ENCODE results near the gene TBX18.

TBX18 gene

GRCh38 chr6:84772428-84773132 is 8.2 kb upstream of the TBX18 start:
- DNase-seq = no peak

DNA sequence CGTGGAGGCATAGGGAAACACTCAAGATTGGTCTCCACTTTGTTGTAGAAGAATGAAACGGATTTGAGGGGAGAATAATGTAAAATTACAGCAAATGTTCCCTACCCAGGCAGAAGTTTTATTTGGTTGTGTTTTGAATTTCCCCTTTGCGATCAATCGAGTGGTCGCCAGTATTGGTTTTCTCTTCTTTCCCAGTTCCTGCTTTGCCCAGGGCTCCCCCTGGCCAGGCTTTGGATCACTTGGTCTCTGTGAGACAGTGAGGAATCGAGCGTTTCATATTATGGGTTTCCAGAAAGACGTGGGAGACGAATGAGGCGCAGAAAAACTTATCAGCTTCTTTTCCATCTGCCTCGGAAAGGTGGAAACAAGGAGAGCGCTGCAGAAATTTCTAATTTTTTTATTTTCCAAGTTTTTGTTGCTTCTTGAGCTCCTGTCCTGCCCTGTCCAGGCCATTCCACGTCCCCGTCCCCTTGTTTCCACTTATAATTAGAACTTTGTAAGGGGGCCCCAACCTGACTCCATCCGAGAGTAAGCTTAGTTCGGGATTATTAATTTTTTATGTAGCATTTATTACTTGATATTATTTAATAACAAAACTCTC is 7.5 kb upstream of the TBX18 start:
- no peak for DNase-seq

GRCh38 chr6:84771125-84771755 is 6.8 kb upstream of the TBX18 start:
- no peak for DNase-seq

DNA sequence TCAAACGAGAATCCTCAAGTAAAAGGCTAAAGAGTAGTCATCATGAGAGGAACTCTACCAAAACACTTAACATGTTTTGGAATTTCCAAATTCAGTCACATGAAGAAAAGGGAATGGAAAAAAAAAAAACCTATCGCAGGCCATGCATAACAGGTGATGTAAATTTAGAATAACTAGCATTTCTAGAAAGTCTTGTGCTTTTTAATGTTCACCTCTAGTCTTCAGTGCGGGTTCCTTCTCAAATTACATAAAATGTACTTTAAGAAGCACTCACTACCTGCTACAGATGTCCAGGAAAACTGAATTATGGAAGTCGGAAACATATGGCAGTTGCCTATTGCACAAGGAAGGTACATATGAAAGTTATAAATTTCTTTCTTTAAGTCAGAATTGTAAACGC is 6.1 kb upstream of the TBX18 start:
- DNase-seq = no peak

DNA sequence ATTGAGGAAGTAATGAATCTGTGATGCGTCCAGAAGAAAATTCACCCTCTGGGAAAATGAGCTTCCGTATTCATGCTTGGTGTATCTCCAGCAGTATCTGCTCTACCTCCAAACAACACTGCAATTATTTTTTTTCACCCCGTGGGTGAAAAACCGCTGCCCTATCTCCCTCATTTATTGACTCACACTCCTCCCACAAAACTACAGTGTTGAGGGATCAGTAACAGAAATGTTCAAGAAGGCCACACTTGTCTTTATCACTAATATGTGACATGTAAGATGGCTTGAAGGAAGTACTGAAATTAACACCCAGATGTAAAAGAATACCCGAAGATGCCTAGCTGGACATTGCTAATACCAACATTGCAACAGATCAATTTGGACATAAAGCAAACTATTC is 4.9 kb upstream of the TBX18 start:
- DNase-seq = no peak

DNA sequence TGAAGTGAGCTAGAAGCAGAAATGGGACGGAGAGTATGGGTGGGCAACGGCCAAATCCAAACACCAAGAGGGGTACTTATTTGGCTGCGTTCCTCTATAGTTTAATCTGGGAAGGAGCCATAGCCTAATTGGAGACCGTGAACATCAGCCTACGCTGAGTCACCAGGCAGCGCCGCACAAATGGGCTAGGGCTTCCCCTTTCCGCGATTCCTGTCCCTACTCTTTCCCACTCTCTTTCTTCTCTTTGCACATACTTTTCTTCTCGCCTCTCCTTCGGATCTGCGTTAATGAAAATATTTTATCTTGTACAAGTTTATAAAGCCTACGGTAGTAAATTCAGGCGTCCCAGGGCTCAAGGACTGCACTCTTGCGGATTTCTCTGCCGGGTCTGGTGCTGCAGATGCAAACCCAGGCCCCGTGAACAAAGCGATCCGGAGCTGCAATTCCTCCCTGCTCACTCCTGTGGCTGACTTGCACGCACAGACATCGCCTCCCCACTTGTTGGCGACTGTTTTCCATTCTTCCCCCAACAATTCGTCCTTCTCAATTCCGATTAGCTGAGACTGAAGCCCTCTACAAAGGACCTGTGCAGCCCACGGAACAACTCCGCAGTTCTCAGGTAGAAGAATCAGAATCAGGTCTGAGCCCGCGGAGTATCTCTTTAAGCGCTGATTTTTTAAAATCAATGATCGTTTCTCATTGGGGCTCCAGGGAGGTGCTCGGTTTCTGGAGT is 4.2 kb upstream of the TBX18 start:
- no peak for DNase-seq

DNA sequence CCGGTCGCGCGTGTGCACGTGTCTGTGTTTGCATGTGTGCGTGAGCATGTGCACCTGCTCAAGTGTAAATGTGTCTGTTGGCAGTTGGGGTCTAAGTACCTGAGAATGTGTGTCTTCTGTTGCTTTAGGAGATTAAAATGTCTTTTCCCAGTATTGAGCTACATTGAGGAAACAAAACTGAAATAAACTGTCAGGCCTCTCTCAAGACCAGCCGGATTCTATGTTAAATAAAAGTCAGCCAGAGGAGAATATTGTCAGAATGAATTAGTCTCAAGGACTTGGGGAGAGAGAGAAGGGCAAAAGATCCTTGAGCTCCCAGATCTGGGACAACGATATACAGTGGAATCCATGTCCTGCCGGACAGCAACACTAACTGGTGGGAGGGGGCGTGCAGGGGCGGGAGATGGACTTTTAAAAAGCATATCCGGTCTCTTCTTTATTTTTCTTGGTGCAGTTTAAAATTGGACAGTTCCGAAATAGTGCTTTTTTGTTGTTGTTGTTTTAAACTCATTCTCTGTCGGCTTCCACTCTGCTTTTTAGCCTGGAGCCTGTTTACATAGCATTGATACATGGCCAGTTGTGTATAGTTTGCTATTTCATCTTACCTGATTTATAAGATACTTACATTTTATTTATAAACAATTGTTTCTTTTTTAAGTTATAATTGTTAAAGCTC is 3.3 kb upstream of the TBX18 start:
- DNase-seq = no peak

GRCh38 chr6:84766799-84767525 is 2.6 kb upstream of the TBX18 start:
- no peak for DNase-seq

- DNase-seq = no peak
Observed at GRCh38 chr6:84766118-84766798, 1.9 kb upstream of the TBX18 start.

- DNase-seq = no peak
Observed at GRCh38 chr6:84763886-84764331, 489 bp downstream of the TBX18 start.

DNA sequence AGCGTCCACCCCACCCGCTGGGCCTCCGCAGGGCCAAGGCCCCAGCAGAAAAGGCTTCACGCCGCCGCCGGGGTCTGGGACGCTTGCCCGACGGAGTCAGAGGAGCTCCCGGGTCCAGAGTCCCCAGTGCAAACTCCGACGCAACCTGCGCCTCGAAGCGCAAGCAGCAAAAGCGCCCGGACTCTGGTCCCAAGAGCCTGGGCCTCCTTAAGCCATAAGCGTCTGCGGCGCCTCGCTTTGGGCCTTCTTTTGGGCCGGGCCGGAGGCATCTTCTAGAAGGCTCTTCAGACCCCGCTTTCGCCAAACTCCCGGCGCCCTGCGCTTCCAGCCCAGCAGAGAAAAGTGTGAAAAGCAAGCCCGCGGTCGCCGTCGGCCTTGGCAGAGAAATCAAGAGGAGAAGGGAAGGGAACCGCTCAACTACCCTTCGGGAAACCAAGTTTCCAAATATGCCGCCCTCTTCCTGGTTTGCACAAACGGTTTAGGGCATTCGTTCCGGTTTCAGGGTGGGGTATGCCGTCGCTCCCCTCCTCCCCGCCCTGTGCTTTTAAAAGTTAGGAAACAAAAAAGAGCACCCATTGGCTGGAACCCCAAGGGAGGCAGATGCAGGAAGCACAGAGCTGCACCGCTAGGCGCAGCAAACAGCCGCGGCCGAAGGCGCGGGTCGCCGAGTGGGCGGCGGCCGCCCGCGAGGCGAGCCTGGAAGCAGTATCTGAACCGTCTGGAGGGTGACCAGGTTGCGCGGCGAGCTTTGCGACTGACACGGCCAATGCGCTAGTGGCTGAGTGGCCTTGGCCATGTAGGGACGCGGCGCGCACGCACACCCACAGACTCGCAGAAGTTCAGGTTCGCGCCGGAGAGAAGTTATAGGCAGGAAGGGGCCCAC is 1.2 kb downstream of the TBX18 start:
- DNase-seq = peak; percentile 9

GRCh38 chr6:84762220-84763002 is 2.0 kb downstream of the TBX18 start:
- peak; percentile 4 for DNase-seq

GRCh38 chr6:84758486-84758885 is 5.9 kb downstream of the TBX18 start:
- DNase-seq = no peak

- DNase-seq = no peak
Observed at GRCh38 chr6:84756877-84757276, 7.5 kb downstream of the TBX18 start.

- no peak for DNase-seq
Observed at GRCh38 chr6:84756466-84756865, 7.9 kb downstream of the TBX18 start.

DNA sequence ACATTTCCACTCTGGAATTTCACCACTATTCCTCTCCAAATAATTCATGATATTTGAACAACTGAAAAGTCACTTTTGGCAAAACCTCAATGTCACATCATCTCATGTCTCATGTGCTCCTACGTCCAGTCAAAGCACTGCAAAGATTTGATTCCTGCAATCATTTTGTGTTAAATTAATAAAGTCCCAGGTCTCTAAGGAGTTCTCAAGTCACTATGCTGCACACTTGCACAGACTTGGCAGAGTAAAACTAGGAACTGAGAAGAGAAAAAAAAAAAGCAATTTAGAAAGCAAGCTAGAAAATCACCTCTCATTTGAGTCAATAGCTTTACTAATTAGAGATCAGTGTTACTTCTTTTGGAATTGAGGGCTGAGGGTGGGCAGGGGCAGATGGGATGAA is 11.2 kb downstream of the TBX18 start:
- DNase-seq = no peak

DNA sequence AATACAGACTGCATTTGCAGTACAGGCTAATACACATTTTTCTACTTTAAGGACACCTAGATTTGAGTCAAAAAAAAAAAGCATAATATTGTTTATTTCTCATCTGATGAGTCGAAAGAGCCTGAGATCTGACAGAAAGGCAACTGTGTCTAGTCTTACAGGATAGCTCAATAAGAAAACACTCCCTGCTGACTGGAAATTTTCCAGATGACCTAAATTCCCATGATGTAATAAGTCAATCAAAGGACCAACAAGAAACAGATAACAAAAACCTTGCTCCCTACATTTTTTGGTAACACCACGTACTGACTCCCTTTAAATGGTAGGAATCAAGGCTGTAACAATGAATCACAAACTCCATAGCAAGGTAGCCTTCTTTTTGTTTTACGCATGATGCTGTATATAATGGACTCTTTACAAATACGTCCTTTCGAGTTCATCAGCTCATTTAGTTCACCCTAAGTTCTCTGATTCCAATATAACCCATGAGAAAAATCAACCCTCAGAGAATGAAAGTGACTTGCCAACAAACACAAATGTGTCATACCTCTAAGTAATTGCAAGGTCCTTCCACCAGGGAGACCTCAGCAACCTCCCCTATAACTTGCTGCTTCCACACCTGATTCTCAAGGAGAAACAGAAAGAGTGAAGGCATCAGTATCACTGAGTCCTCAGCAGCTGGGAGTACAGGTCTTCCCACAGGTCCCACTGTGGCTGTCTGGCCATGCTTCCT is 12.1 kb downstream of the TBX18 start:
- no peak for DNase-seq

DNA sequence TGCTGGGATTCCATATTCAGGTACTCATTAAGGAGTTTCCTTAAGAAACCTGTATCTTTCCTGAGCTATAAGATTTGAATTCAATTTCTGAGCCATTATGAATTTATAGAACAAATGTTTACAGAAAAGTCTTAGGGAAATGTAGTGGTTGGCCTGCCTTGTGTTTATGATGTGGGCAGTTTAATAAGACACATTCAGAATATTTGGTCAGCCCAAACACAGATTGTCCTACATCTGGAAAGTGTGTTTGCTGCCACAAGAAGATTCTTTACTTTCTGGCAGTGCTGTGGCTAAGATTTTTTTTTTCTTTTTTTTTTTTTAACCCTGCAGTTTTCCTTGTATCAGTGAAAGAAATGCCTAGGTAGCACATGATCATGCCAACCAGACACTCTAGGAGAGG is 15.2 kb downstream of the TBX18 start:
- DNase-seq = no peak

DNA sequence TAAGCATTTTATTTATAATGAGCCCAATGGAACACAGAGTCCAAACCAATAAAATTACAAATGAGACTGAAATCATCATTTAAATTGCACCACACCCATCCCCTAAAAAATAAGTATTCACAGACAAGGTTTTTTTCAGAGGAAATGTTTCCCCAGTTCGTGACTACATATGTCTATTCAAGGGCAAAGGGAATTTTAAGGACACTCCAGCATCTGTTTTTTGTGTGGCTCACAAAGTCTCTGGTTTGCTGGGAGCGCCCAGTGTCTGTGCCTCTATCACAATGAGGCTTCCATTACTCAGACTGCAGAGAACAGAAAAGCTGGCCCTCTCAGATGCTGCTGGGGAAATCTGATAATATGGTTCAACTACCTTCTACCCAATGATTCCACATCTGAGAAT is 16.0 kb downstream of the TBX18 start:
- no peak for DNase-seq

All from NCI-H510A treated with DMSO at 0.1 percent for 48 hours (cell line).